A549 treated with CORT108297 at 1 μM for 4 hours (cell line): ENCODE data around the gene RNF144A. TPM values are rescaled to one million over a fixed set of nuclear protein-coding genes. Genes with fewer than 3 reads are reported as not detected.

Source experiments
- total RNA-seq: library from RNA; stranded (reverse); fragments of 200-300 nt; extraction: Qiagen RNA extraction; gene quantifications from 5 replicates; pipeline ENCODE4 v1.2.3, GENCODE V29; 2022

Gene RNF144A
- 6.2 to 8.1 TPM (median 7.0 TPM) in 5 replicates for total RNA-seq

GRCh38 chr2:6917071-6917760 lies at the start of gene RNF144A:
TSS of gene RNF144A (plus strand) at chr2:6917412. CDS start at chr2:6996927, 79,515 bp downstream.

GRCh38 chr2:6877402-6878304 lies 39.6 kb upstream of the RNF144A start, which contains the start of gene RSAD2:
TSS of gene RSAD2 (plus strand) at chr2:6877777. CDS start at chr2:6877801, 24 bp downstream.

Other genes with a start within 250 kb of the RNF144A start
- 0.87 to 1.2 TPM (median 1.1 TPM) in 5 replicates for gene CMPK2, start 51.5 kb upstream of the RNF144A start, total RNA-seq
- gene RSAD2, start 39.6 kb upstream of the RNF144A start, total RNA-seq: 0.17 to 0.89 TPM (median 0.25 TPM) in 5 replicates